NCI-H1694 (cell line): ENCODE results near the gene TEX52.

ENCODE experiments used
- DNase-seq: peaks from one replicate; lab custom pipeline; 2025; lab: John Stamatoyannopoulos, UW

Gene TEX52

GRCh38 chr12:2832550-2833127 is 24.2 kb downstream of the TEX52 start:
- DNase-seq = no peak

GRCh38 chr12:2829275-2829674 is 27.6 kb downstream of the TEX52 start:
- no peak for DNase-seq

- DNase-seq = no peak
Observed at GRCh38 chr12:2826721-2827515, 29.9 kb downstream of the TEX52 start.

- DNase-seq = no peak
Observed at GRCh38 chr12:2826036-2826435, 30.8 kb downstream of the TEX52 start.

GRCh38 chr12:2825132-2825531 is 31.7 kb downstream of the TEX52 start:
- DNase-seq = no peak

- no peak for DNase-seq
Observed at GRCh38 chr12:2824541-2824940, 32.3 kb downstream of the TEX52 start.

- no peak for DNase-seq
Observed at GRCh38 chr12:2823483-2823882, 33.4 kb downstream of the TEX52 start.

- DNase-seq = no peak
Observed at GRCh38 chr12:2820432-2820831, 36.4 kb downstream of the TEX52 start.

DNA sequence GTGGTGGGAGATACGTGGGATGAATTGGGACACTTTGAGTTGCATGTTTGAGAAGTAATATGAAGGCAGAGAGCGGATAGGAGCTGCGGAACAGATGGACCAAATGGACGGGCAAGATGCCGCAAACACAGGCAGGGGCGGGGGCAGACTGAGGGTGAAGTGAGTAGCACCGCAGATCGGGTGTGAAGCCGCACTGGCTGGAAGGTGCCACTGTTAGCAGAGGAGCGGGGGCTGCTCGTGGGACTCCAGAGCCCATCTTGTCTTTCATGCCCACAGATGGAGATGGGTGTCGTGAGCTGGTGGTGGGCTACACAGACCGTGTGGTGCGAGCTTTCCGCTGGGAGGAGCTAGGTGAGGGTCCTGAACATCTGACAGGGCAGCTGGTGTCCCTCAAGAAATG is 37.0 kb downstream of the TEX52 start:
- no peak for DNase-seq

DNA sequence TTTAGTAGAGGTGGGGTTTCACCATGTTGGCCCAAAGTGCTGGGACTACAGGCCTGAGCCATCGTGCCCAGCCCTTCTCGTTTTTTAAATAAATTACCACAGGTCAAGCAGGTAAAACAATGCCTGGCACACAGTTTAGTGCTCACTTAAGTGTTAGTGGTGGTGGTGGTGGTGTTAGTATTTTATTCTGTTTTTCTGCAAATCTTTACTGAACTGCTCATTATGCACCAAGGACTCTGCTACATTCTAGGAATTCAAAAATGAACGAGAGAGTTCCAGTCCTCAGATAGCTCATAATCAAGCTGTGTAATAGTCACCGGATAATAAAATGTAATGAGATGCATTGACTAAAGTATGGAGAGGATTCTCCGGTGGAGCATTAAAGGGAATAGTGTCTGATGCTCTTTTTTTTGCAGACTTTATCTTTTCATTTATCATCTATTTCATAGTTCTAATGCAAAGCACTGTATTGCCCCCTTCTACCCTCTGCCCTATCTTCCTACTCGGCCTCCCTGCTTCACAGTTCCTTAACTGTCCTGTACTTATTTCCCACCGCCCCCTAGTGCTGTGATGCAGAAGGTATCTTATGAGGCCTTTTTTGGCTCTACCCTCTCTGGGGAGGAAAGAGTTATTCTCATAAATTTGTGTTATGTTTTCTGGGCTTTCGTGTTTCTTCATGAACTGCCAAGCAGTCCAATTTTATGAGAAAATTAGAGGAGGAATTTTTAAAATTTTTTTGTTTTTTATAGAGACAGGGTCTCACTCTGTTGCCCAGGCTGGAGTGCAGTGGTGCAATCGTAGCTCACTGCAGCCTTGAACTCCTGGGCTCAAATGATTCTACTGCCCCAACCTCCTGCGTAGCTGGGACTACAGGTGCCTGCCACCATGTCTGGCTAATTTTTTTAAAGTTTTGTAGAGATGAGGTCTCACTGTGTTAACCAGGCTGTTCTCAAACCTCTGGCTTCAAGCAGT is 43.3 kb downstream of the TEX52 start:
- peak; percentile 73 for DNase-seq

- DNase-seq = peak; percentile 100
Observed at GRCh38 chr12:2812290-2813213, 44.3 kb downstream of the TEX52 start, which contains the start of gene ITFG2. Gene ITFG2, plus strand, starts transcription at chr12:2812668. Its CDS starts 93 bp downstream, at chr12:2812761.

DNA sequence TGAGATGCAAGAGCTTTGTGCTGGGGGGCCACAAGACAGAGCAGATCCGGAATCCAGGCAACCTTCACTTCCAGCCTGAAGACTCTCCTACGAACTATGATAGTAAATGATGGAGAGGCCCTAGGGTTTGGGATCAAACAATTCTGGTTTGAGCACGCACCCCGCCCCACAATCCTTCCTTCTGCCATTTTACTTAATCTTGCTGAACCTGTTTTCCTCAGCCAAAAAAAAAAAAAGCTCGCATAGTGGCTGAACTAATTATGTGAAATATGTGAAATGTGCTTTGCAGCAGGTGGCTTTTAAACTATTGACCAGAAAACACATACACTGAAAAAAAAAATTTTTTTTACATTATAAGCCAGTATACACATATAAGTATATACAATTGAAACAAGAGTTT is 45.0 kb downstream of the TEX52 start:
- DNase-seq = no peak

GRCh38 chr12:2806700-2807099 is 50.1 kb downstream of the TEX52 start:
- no peak for DNase-seq

GRCh38 chr12:2805143-2805520 is 51.7 kb downstream of the TEX52 start:
- no peak for DNase-seq

DNA sequence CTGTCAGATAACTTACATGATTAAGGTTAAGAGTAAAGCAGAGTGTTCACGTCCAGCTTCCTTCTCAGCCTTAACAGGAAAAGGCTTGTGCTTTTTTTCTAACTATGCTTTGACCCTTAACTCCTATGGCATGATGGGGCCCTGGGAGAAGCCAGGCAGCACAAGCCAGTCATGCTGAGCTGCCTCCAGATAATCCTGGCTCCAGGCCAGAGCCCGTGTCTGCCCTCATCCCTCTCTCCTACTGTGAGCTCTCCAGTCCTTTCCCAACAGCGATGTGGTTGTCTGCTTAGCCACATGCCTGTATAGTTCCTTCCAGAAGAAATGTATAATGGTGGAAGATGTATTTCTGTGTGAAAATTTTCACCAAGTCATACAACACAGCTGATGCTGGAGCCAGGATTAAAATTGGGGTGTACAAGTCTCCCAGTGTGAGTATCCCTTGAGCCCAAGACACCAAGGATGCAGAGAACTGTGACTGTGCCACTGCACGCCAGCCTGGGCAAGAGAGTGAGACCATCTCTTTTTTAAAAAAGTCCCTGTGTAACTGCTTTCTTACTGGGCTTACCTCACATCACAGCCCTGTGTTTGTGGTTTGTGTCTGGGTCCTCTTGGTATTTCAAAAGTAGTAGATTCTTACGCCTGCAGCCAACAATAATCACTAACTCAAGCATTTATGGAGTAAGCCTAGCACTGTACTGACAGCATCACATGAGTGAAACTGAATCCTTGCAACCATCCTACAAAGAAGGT is 52.3 kb downstream of the TEX52 start:
- DNase-seq = no peak

DNA sequence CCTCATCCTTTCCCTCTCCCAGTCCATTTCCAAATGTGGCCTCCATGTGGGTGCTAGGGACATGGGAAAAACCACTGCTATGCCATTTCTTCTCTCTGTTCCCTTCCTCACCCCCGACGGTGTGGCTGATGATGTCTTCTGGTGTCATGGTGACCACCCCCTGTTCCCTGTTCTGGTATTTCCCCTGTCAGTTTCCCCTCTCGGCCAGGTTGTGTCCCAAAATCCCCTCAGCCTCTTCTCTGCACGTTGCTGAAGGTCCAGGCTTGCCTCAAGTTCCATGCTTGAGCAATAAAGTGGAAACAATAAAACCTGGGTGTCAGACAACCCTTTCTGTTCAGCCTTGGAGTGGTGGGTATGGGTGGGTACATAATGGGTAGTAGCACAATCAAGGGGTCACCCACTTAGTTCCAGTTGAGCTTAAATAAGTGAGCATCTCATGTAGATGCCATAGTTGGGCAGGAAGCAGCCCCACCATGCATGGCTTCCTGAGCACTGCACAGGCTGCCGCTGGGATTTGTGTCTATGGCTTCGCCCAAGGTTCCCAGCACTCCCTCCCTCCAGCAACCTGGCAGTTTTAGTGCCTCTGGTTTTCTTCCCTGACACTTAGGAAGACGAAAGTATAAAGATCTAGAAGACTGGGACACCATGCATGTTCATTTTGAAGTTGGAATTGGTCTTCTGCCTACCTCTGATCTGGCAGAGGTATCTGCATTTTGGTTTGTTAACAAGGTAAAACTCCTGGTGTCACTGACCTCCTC is 53.0 kb downstream of the TEX52 start:
- DNase-seq = no peak

- no peak for DNase-seq
Observed at GRCh38 chr12:2801044-2801783, 55.6 kb downstream of the TEX52 start.

- no peak for DNase-seq
Observed at GRCh38 chr12:2800046-2800570, 56.7 kb downstream of the TEX52 start.
